HL-60 (cell line): Measurements from ENCODE around the gene LRRTM4.
"Not testable (repeated sequence)": the region's sequence is repeated elsewhere in the genome, so short reads cannot be mapped to it uniquely, and the experiment has no call there.

Experiments used
- DNase-seq, 2 experiments: peaks; one replicate each; pipeline ENCODE4 v3.0.0-alpha.2; 2010 to 2020; ENCODE audit warnings: low read depth in 1 of 2, low spot score in 1 of 2
- H3K27ac ChIP-seq: fragments of 250-450 bp; sonication (Bioruptor Pico); replicated peaks from 2 replicates; pipeline ENCODE4 v1.5.1; 2020; ENCODE audit warnings: mild to moderate bottlenecking, moderate library complexity
- H3K27me3 ChIP-seq: fragments of 250-450 bp; sonication (Bioruptor Pico); 2 replicates; pipeline ENCODE4 v1.5.1; 2021; ENCODE audit warnings: mild to moderate bottlenecking, moderate library complexity; ENCODE audit not compliant: insufficient read depth, poor library complexity, severe bottlenecking
- H3K4me3 ChIP-seq: replicated peaks from 2 replicates; pipeline ENCODE4 v1.5.1; 2011; ENCODE audit warnings: mild to moderate bottlenecking, control low read depth, low read length; ENCODE audit not compliant: insufficient read depth
- GABPA ChIP-seq: IDR thresholded peaks from 2 replicates; pipeline ENCODE4 v1.6.1; 2012; ENCODE audit warnings: low read depth
- POLR2AphosphoS5 ChIP-seq: IDR thresholded peaks from 2 replicates; pipeline ENCODE4 v1.6.1; 2012; ENCODE audit warnings: low read depth
- REST ChIP-seq: IDR thresholded peaks from 2 replicates; pipeline ENCODE4 v1.6.1; 2012; ENCODE audit warnings: low read depth; ENCODE audit not compliant: insufficient replicate concordance
- SPI1 ChIP-seq: IDR thresholded peaks from 2 replicates; pipeline ENCODE4 v1.6.1; 2012; ENCODE audit warnings: low read depth, mild to moderate bottlenecking, borderline replicate concordance
- TF ChIP-seq, protein P1 (sequence below): IDR thresholded peaks from one replicate; pipeline ENCODE4 v1.5.1; 2011; ENCODE audit warnings: low read length, control low read depth, inconsistent platforms; ENCODE audit not compliant: insufficient read depth

Gene LRRTM4

DNA sequence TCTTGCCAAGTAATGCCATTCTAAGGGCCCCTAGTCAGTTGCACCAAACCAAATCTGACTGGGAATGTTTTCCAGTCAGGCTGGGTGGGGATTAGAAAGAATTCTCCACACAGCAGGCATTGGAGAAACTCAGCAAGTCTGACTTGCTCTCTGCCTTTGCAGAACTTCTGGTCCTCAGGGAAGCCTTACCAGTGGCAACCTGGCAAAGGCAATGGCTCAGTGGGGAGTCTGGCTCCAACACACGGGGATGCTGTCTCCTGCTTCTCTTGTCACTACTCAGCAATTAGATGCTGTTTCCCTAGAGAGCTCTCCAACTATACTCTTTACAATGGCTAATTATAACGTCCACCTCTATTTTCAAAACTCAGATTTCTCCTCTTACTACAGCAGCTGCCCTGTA, 810.7 kb downstream of the LRRTM4 start:
- no peak for DNase-seq
- no peak overlapping the region for H3K27ac ChIP-seq
- H3K4me3 ChIP-seq, result no peak overlapping the region
- TF ChIP-seq, protein P1, sequence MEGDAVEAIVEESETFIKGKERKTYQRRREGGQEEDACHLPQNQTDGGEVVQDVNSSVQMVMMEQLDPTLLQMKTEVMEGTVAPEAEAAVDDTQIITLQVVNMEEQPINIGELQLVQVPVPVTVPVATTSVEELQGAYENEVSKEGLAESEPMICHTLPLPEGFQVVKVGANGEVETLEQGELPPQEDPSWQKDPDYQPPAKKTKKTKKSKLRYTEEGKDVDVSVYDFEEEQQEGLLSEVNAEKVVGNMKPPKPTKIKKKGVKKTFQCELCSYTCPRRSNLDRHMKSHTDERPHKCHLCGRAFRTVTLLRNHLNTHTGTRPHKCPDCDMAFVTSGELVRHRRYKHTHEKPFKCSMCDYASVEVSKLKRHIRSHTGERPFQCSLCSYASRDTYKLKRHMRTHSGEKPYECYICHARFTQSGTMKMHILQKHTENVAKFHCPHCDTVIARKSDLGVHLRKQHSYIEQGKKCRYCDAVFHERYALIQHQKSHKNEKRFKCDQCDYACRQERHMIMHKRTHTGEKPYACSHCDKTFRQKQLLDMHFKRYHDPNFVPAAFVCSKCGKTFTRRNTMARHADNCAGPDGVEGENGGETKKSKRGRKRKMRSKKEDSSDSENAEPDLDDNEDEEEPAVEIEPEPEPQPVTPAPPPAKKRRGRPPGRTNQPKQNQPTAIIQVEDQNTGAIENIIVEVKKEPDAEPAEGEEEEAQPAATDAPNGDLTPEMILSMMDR, result no peak
- TF ChIP-seq REST, result no peak
- TF ChIP-seq GABPA, result no peak
- no peak for TF ChIP-seq SPI1
- no peak for TF ChIP-seq POLR2AphosphoS5
- H3K27me3 ChIP-seq, result no peaks in the 10 kb centered on the region

- no peaks in the 10 kb centered on the region for H3K27me3 ChIP-seq
- H3K27ac ChIP-seq, result no peak overlapping the region
- no peak for TF ChIP-seq GABPA
- TF ChIP-seq, protein P1, result no peak
- no peak for TF ChIP-seq SPI1
- TF ChIP-seq REST, result no peak
- no peak for TF ChIP-seq POLR2AphosphoS5
- no peak for DNase-seq
- H3K4me3 ChIP-seq, result no peak overlapping the region
Observed at GRCh38 chr2:76700894-76701293, 821.3 kb downstream of the LRRTM4 start.

GRCh38 chr2:76697998-76698713, 824.0 kb downstream of the LRRTM4 start:
- not testable (repeated sequence) for H3K27ac ChIP-seq, DNase-seq, H3K4me3 ChIP-seq, H3K27me3 ChIP-seq
